Thyroid gland (tissue), 4 donors: Measurements from ENCODE around the gene TSPAN10. TPM values are rescaled to one million over a fixed set of nuclear protein-coding genes. Genes with fewer than 3 reads are reported as not detected.
"Not testable (repeated sequence)": the region's sequence is repeated elsewhere in the genome, so short reads cannot be mapped to it uniquely, and the experiment has no call there.

ENCODE experiments used
- DNase-seq, 2 donors: peaks; one replicate each; pipeline ENCODE4 v3.0.0-alpha.2; 2019
- H3K27ac ChIP-seq, 3 donors: fragments of 200-600 bp; sonication (generic); 1 replicate in 2 of 3; 2 replicates in 1 of 3; pipeline ENCODE4 v1.5.1; 2016 to 2019; ENCODE audit warnings: mild to moderate bottlenecking in 1 of 3, moderate library complexity in 1 of 3
- H3K27me3 ChIP-seq: fragments of 200-600 bp; sonication (generic); one replicate; pipeline ENCODE4 v1.5.1; 2019
- H3K36me3 ChIP-seq, 2 donors: fragments of 200-600 bp; sonication (generic); one replicate each; pipeline ENCODE4 v1.5.1; 2016 to 2019
- H3K4me1 ChIP-seq, 2 donors: fragments of 200-600 bp; sonication (generic); one replicate each; pipeline ENCODE4 v1.5.1; 2017 to 2019
- H3K4me3 ChIP-seq, 3 donors: fragments of 200-600 bp; sonication (generic); replicated peaks in 1 of 3; 1 replicate in 2 of 3; 2 replicates in 1 of 3; pipeline ENCODE4 v1.5.1; 2016; ENCODE audit warnings: mild to moderate bottlenecking in 1 of 3
- H3K9me3 ChIP-seq: fragments of 200-600 bp; sonication (generic); one replicate; pipeline ENCODE4 v1.5.1; 2017
- POLR2A ChIP-seq, 2 donors: fragments of 450-650 bp; IDR thresholded peaks; one replicate each; pipeline ENCODE4 v1.6.1; 2017; ENCODE audit warnings: antibody characterized with exemption in 2 of 2, mild to moderate bottlenecking in 2 of 2, moderate library complexity in 1 of 2
- WGBS, 2 donors: methylation state at CpG; one replicate each; pipeline ENCODE4 v1.1.5; 2017; 5-methylcytosine and 5-hydroxymethylcytosine counted together
- intact Hi-C: fragments of 100-400 bp; cut with DNase I; formaldehyde crosslinking; loops from one replicate; pipeline ENCODE4 v1.15.1; 2023
- total RNA-seq, 4 donors: library from RNA; depleted of rRNA; stranded (reverse); fragments of >200 nt; gene quantifications; one replicate each; pipeline ENCODE4 v1.2.3, GENCODE V29; 2016
- TF ChIP-seq, protein P1 (sequence below), 6 experiments: fragments of 200-600 bp in 3 of 6; fragments of 450-650 bp in 3 of 6; sonication (generic) in 3 of 6; IDR thresholded peaks; one replicate each; pipeline ENCODE4 v1.5.1; 2016 to 2019; ENCODE audit warnings: antibody characterized with exemption in 6 of 6, mild to moderate bottlenecking in 2 of 6, inconsistent platforms in 1 of 6, moderate library complexity in 1 of 6

The TSPAN10 gene
- total RNA-seq, 4 donors from 2014 or later: 0.29 to 2.6 (median 0.40) TPM; not detected in 1

DNA sequence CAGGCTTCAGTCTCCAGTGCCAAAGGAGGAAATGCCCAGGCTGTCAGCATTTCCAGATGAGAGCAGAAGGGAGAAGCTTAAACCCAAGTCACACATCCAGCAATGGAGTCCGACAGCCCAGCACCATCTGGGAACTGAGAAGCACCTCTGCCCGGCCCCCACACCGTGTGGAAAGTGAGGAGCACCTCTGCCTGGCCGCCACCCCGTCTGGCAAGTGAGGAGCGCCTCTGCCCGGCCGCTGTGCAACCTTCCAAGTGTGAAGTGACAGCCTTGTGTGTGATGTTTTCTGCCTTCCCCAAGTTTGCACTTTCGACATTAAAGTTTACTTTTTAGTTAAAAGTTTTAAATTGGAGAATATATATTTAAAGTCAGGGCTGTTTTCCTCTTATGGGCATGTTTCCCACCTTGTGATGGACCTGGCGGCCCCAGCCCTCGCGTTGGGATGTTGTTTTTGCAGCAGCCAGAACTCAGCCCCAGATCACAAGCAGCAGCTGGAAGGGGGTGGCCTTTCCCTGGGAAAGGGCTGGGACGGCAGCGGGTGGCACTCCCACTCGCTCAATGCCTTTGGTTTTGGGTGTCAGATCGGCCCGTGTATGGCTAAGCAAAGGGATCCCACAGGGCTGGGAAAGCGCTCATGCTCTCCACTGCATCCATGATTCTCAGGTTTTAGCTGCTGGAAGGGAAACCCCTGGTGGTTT is 36.7 kb downstream of the TSPAN10 start:
- Histone ChIP-seq H3K9me3 (no peaks in the 10 kb centered on the region), H3K27ac (no peak overlapping the region), H3K4me3 (no peak overlapping the region), H3K27me3 (no peaks in the 10 kb centered on the region), H3K36me3 (peaks cover 15 to 26% of the 10 kb centered on the region in 2 donors), H3K4me1 (no peaks in the 10 kb centered on the region)
- TF ChIP-seq, protein P1, sequence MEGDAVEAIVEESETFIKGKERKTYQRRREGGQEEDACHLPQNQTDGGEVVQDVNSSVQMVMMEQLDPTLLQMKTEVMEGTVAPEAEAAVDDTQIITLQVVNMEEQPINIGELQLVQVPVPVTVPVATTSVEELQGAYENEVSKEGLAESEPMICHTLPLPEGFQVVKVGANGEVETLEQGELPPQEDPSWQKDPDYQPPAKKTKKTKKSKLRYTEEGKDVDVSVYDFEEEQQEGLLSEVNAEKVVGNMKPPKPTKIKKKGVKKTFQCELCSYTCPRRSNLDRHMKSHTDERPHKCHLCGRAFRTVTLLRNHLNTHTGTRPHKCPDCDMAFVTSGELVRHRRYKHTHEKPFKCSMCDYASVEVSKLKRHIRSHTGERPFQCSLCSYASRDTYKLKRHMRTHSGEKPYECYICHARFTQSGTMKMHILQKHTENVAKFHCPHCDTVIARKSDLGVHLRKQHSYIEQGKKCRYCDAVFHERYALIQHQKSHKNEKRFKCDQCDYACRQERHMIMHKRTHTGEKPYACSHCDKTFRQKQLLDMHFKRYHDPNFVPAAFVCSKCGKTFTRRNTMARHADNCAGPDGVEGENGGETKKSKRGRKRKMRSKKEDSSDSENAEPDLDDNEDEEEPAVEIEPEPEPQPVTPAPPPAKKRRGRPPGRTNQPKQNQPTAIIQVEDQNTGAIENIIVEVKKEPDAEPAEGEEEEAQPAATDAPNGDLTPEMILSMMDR (IDR thresholded peaks at IDR 0.05): no peak
- no peak for TF ChIP-seq POLR2A (IDR thresholded peaks at IDR 0.05)
- 86 to 91% methylated on average over 17 to 18 of the region's 18 CpGs for WGBS, 2 donors
- intact Hi-C loops: no loop called here
- no peak for DNase-seq

DNA sequence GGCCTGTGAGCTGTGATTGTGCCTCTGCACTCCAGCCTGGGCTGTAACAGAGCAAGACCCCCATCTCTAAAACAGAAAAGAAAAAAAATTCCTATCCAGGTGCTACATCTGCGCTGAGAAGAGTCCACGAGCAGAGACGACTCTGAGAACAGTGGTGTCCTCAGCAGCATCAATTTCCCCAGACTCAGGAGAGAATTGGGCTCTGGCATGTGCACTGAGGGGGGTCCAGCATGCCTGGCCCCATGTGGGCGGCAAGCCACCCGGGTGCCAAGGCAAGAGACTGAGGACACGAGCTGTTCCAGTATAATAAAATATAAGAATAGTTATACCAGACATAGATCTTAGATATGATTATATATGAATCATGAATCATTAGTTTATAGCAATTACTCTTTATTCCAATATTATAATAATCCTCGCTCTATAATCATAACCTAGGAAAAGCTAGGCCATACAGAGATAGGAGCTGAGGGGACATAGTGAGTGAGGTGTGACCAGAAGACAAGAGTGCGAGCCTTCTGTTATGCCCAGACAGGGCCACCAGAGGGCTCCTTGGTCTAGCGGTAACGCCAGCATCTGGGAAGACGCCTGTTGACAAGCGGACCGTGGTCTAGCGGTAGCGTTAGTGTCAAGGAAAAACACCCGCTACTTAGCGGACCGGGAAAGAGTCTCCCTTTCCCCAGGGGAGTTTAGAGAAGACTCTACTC is 38.7 kb downstream of the TSPAN10 start:
- H3K27ac ChIP-seq, intact Hi-C loops, H3K4me3 ChIP-seq, H3K27me3 ChIP-seq, H3K9me3 ChIP-seq, H3K4me1 ChIP-seq: not testable (repeated sequence)
- TF ChIP-seq, protein P1 (IDR thresholded peaks at IDR 0.05): peak; percentile 12 to 73 (median 69)
- DNase-seq: peak; percentile 42 to 53
- WGBS, 2 donors: 35 to 39% methylated on average over 17 to 18 of the region's 18 CpGs
- H3K36me3 ChIP-seq: peaks cover 15 to 26% of the 10 kb centered on the region in 2 donors

DNA sequence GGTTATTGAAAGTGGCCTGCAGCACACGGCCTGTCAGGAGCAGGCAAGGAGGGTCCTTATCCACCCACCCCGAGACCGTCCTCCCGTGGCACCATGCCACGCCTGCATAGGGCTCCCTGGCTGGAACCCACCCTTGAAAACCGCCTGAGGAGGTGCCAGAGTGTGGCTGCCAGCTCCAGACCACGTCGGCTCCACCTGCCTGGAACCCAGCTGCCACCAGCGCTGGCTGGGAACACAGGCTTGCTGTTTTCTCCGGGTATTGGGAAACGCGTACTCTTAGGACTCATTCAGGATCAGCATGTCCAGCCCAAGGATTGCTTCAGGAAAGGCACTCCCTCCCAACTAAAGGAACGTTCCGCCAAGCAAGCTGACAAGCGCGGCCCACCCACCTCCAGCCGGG is 39.9 kb downstream of the TSPAN10 start:
- WGBS, 2 donors: 92 to 93% methylated on average over 11 to 17 of the region's 17 CpGs
- intact Hi-C loops: no loop called here
- Histone ChIP-seq H3K36me3 (peaks cover 9 to 19% of the 10 kb centered on the region in 2 donors), H3K27ac (no peak overlapping the region), H3K4me1 (peaks cover 0 to 4% of the 10 kb centered on the region in 2 donors), H3K4me3 (no peak overlapping the region), H3K27me3 (no peaks in the 10 kb centered on the region), H3K9me3 (no peaks in the 10 kb centered on the region)
- DNase-seq: no peak
- TF ChIP-seq, protein P1 (IDR thresholded peaks at IDR 0.05): no peak
- TF ChIP-seq POLR2A (IDR thresholded peaks at IDR 0.05): no peak

DNA sequence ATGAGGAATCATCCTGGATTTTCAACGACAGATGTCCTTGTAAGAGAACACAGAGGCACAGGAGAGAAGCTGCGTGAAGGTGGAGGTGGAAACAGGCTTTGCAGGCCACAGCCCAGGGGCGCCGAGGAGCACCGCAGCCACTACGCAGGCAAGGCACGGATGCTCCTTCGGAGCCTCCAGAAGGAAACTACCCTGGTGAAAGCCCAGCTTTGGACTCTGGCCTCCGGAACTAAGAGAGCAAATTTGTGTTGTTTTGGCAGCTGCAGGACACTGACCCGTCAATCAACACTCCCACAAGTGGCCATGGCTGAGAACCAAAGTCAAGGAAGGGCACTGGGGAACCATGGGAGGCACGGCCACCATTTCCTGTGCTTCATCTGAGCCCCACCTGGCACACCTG is 43.2 kb downstream of the TSPAN10 start:
- DNase-seq: no peak
- Histone ChIP-seq H3K27me3 (no peaks in the 10 kb centered on the region), H3K36me3 (no peaks in the 10 kb centered on the region), H3K4me3 (no peak overlapping the region), H3K9me3 (no peaks in the 10 kb centered on the region), H3K27ac (no peak overlapping the region), H3K4me1 (peaks cover 18 to 20% of the 10 kb centered on the region in 2 donors)
- TF ChIP-seq, protein P1 (IDR thresholded peaks at IDR 0.05): no peak
- WGBS, 2 donors: 83 to 94% methylated on average over 11 of the region's 11 CpGs
- intact Hi-C loops: no loop called here

DNA sequence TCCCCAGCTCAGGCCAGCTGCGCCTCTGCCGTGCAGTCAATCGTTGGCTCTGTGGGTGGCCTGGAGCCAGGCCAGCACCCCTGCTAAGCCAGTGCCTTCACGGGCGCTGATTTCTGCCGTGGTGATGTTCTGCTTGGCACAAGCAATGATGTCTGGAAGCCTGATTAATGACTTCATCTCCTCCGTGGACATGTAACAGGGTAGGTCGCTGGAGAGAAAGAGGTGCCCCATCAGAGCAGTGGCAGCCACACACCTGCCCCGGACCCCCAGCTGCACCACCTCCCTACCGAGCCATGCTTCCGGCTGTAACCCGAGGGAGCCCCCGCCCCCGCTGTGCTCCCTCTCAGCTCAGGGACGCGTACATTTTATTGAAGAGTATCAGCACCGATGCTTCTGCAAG is 44.7 kb downstream of the TSPAN10 start:
- H3K4me3 ChIP-seq: no peak overlapping the region
- peaks cover 7 to 8% of the 10 kb centered on the region in 2 donors for H3K36me3 ChIP-seq
- DNase-seq: peak; percentile 85 to 88
- H3K27ac ChIP-seq: no peak overlapping the region
- H3K27me3 ChIP-seq: no peaks in the 10 kb centered on the region
- 60 to 73% methylated on average over 14 to 16 of the region's 17 CpGs for WGBS, 2 donors
- H3K9me3 ChIP-seq: no peaks in the 10 kb centered on the region
- intact Hi-C loops: no loop called here
- TF ChIP-seq, protein P1 (IDR thresholded peaks at IDR 0.05): no peak
- no peak for TF ChIP-seq POLR2A (IDR thresholded peaks at IDR 0.05)
- peaks cover 19 to 26% of the 10 kb centered on the region in 2 donors for H3K4me1 ChIP-seq
